ENCODE data around the gene FAT4.

The FAT4 gene, protein sequence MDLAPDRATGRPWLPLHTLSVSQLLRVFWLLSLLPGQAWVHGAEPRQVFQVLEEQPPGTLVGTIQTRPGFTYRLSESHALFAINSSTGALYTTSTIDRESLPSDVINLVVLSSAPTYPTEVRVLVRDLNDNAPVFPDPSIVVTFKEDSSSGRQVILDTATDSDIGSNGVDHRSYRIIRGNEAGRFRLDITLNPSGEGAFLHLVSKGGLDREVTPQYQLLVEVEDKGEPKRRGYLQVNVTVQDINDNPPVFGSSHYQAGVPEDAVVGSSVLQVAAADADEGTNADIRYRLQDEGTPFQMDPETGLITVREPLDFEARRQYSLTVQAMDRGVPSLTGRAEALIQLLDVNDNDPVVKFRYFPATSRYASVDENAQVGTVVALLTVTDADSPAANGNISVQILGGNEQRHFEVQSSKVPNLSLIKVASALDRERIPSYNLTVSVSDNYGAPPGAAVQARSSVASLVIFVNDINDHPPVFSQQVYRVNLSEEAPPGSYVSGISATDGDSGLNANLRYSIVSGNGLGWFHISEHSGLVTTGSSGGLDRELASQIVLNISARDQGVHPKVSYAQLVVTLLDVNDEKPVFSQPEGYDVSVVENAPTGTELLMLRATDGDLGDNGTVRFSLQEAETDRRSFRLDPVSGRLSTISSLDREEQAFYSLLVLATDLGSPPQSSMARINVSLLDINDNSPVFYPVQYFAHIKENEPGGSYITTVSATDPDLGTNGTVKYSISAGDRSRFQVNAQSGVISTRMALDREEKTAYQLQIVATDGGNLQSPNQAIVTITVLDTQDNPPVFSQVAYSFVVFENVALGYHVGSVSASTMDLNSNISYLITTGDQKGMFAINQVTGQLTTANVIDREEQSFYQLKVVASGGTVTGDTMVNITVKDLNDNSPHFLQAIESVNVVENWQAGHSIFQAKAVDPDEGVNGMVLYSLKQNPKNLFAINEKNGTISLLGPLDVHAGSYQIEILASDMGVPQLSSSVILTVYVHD (N-terminal part only)

DNA sequence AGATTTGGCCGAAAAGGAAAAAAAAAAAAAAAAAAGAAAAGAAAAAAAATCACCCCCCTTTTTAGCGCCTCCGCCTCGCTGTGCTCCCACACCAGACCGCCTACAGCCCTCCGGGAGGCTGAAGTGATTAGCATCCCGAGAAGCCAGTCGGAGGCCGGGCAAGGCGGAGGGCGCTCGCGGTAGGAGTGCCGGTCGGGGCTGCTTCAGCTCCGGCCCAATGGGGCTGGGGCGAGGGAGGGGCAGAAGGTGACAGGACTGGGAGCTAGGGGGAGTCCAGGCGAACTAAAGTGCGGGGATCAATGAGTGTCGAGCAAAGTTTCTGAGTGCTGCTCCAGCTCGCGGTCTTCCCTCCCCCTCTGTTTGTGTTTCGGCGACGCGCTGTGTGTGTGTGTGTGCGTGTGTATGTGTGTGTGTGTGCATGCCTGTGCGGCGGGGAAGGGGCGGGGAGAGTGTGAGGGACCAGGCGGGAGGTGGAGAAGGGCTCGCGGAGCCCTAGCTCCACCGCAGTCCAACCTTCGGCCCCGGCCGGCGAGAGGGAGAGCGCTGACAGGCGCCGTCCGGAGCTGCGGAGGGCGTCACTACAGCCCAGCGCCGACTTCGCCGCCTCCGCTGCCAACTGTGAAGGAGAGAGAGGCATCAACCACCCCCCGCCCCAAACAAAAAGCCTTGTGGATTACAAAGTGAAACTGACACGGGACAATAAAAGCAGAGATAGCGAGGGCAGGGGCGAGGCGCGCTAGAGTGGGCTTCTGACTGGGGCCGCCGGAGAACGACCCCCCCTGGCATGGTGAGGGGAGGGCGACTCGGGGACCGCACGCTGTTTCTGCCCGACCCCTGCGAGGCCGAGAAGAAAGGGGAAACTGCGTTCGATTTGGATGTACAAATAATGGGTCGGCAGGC is at the start of gene FAT4:
TSS of gene FAT4 (plus strand) at position 280 of the 900 bp plus-strand sequence. CDS start 1,457 bp downstream, outside the sequence.
- peak in 1 of 3 experiments; percentile 32 for DNase-seq (ENCODE audit: low read depth in 3 of 3)

DNA sequence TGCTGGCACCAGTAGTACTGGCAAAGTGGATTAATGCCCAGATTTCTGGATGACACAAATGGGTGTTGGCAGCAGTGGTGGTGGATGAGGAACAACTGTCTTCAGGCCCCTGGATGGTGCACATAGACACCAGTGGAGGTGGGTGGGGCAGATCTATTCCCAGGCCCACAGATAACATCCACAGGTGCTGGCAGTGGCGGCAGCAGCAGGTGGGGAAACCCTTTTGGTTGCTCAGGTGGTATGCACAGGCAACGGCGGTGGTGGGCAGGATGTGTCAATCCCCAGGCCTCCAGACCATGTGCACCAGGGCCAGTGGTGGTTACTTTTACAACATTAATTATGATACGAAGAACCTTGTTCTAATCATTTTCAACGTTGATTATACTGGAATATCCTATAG is 48.9 kb upstream of the FAT4 start:
- DNase-seq (ENCODE audit: low read depth in 3 of 3): no peak

GRCh38 chr4:125266901-125267604 is 47.7 kb upstream of the FAT4 start:
- DNase-seq (ENCODE audit: low read depth in 3 of 3): no peak

DNA sequence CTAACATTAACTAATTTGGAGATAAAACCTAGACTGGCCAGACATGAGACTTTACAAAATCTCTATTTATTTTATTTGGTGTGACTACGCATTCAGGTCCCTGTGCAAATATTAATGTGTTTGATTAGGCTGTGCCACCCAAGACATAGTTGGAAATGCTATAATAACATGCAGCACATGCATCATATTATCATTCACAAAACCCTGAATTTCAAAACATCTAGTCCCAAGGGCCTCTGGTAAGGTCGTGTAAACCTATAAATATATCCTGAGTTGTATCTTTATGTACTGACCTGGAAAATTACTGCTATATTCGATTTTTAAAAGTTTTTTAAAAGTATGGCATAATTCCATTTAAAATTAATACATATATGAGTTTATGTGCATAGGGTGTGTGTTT is 47.1 kb upstream of the FAT4 start:
- no peak for DNase-seq (ENCODE audit: low read depth in 3 of 3)

GRCh38 chr4:125268068-125268755 is 46.5 kb upstream of the FAT4 start:
- no peak for DNase-seq (ENCODE audit: low read depth in 3 of 3)

- no peak for DNase-seq (ENCODE audit: low read depth in 3 of 3)
Observed at GRCh38 chr4:125276811-125277210, 37.9 kb upstream of the FAT4 start.

GRCh38 chr4:125277790-125278189 is 37.0 kb upstream of the FAT4 start:
- no peak for DNase-seq (ENCODE audit: low read depth in 3 of 3)

DNA sequence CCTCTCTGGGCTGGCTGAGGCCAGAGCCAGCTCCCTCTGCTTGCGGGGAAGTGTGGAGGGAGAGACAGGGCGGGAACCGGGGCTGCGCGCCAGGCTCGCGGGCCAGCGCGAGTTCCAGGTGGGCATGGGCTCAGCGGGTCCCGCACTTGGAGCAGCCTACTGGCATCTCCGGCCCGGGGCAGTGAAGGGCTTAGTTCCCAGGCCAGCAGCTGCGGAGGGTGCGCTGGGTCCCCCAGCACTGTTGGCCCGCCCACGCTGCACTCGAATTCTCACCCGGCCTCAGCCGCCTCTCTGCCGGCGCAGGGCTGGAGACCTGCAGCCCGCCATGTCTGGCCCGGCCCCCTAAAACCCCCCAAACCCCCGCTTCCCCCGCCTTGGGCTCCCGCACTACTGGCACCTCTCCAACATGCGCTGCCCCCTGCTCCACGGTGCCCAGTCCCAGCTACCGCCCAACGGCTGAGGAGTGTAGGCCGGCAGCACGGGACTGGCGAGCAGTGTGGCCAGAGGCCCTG is 33.8 kb upstream of the FAT4 start:
- no peak for DNase-seq (ENCODE audit: low read depth in 3 of 3)

GRCh38 chr4:125283707-125284279 is 31.0 kb upstream of the FAT4 start:
- DNase-seq (ENCODE audit: low read depth in 3 of 3): no peak

DNA sequence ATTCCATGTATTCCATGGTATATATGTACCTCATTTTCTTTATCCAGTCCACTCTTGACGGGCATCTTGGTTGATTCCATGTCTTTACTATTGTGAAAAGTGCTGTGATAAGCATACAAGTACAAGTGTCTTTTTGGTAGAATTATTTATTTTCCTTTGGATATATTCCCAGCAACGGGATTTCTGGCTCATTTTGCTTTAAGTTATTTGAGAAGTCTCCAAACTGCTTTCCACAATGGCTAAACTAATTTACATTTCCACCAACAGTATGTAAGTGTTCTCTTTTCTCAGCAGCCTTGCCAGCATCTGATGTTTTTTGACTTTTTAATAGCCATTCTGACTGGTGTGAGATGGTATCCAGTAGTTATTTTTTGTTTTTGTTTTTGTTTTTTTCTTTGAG is 17.6 kb upstream of the FAT4 start:
- no peak for DNase-seq (ENCODE audit: low read depth in 3 of 3)

DNA sequence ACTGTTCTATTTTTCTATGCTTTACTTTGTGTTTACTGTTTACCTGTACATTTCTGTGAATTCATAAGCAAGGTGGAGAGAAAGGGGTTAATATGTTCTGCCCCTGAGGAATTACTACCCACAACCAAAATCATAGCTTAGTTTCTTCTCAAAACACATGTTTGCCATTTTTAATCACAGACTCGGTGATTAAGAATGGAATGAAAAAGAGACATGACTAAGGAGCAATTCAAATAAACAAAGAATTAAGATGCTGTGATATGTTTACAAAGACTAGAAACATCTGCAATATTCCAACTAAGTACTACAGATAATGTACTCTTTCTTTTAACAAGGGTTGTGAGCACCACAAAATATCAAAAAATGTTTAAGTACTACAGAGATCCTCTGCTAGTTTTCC is 11.7 kb upstream of the FAT4 start:
- DNase-seq (ENCODE audit: low read depth in 3 of 3): no peak

DNA sequence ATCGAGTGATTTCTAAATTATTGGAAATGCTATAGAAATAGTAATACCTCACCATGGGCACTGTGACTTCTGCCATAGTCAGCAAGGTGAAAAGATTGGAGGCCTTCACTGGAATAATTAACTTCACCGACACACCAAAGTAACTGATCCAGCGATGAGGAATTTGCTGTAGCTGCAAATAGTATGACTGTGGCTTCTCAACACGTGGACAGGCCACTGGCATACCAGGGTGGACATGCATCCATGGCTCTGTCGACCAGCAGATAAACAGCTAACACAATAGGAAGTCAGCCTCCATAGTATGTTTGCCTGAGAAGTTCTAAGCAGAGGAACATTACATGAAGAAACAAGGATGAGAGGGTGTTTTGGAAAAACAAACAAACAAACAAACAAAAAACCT is 10.9 kb upstream of the FAT4 start:
- DNase-seq (ENCODE audit: low read depth in 3 of 3): no peak

GRCh38 chr4:125306112-125306511 is 8.6 kb upstream of the FAT4 start:
- no peak for DNase-seq (ENCODE audit: low read depth in 3 of 3)

- DNase-seq (ENCODE audit: low read depth in 3 of 3): no peak
Observed at GRCh38 chr4:125306533-125306932, 8.2 kb upstream of the FAT4 start.

GRCh38 chr4:125311503-125311902 is 3.3 kb upstream of the FAT4 start:
- DNase-seq (ENCODE audit: low read depth in 3 of 3): no peak

GRCh38 chr4:125313497-125313896 is 1.3 kb upstream of the FAT4 start:
- DNase-seq (ENCODE audit: low read depth in 3 of 3): no peak

- no peak for DNase-seq (ENCODE audit: low read depth in 3 of 3)
Observed at GRCh38 chr4:125313989-125314667, 627 bp upstream of the FAT4 start.

DNA sequence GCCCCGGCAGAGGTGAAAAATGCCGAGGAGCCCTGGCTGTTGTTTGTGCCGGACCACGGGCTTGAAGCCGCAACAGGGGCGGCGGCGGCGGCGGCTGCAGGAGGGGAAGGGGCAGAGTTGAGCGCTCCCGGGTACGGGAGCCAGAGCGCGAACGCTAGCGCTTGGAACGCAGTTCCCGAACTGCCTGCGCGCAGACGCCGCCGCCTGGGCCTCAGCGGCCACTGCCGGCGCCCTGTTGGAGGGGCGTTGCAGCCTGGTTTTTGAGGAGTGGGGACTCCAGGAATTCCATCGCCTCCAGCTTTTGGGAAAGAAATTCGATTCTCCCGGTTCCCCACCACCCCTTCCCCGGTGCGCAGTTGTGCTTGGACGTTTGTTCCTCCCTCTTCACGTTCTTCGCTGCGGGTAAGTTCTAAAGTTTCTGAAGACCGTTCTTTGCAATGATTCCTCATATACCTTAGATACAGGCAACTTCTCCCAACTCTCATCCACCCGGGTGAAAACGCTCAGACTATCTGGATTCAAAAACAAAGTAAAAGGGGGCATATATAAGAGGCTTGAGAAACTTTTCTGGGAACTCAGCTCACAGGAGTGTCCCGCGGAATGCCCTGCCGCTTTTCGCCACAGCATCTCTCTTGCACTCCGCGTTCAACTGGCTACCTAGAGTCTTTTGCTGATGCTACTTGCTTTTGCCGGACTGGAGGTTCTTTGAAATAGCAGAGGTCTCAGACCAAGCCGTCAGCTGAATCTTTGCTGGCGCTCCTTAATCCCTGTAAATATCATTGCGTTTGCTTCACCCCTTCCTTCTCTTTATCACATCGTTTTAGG is 1.0 kb downstream of the FAT4 start:
- no peak for DNase-seq (ENCODE audit: low read depth in 3 of 3)
